Globus pallidus (tissue), 1 donor: ENCODE measurements around the gene CIB4.

Experiments used
- DNase-seq: peaks from one replicate; pipeline ENCODE4 v3.0.0-alpha.2; 2015; ENCODE audit warnings: low spot score

The CIB4 gene

DNA sequence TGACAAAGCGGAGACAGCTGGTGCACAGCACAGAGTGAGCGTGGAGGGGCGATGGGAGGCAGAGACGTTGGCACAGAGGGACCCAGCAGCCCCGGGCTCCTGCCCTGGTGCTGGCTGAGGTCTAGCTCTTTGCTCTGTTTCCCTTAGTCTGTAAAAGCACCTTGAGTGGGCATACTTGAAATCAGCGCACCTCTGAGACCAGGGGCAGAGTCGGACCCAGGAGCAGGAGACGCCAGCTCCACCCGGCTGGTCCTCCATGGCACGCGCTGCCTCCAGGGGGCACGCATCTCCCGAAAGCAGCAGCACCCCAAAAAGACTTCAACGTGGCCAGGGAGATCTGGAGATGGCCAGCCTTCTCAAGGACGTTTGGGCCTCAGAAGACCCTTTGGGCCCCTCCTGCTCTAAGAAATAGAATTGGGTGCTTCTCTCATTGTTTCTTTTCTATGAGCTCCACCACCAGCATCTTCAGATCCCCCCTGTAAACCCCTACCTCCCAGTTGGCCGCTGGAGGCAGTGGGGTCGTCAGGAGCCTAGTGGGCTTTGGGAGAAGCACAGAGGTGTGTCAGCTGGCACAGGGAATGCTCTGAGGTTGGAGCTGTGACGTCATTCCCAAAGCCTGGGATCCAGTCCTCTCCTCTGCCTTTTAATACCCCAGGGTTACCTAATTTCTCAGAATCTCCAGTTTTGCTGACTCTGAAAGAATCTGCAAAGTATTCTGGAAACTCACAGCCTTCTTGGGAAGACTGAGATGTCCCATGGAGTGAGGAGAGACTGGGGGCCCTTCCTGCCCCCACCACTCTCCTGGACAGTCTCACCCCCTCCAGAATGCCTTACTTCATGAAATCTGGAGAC lies 58.9 kb downstream of the CIB4 start:
- no peak for DNase-seq

- DNase-seq, result no peak
These were observed 59.7 kb downstream of the CIB4 start for GRCh38 chr2:26581266-26581990.

- DNase-seq, result no peak
These were observed 60.4 kb downstream of the CIB4 start for GRCh38 chr2:26580751-26581150.

GRCh38 chr2:26580151-26580550 lies 61.0 kb downstream of the CIB4 start:
- no peak for DNase-seq

- no peak for DNase-seq
These were observed 61.5 kb downstream of the CIB4 start for GRCh38 chr2:26579723-26580040.

DNA sequence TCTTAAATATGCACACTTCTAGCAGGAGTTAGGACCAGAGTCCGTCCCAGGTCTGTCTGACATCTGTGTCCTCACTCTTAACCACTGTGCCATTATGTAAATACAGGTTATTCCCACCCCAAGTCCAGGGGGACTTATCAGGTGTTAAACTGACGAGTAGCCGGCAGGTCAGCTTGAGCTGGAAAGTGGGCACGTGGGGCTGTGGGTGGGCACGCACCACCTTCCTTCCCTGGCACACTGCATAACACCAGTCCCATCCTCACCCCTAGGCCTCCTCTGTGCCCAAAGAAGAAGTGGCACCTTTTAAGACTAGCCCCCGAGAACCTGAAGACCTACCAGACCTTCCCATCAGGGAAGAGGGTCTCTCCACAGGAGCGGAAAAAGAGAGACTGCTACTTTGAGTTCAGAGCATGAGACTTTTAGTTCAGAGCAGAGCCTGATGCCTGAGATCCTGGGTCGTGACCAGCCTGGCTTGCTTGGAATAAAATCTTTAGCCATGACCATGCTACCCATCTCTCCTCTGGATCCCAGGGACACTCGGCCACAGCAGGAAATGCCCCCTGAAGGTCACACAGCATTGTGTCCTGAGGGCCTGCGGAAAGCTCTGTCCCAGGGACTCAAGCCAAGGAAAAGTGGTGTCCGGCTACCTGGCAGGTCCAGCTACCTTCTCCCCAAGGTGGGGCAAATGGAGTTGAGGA lies 62.0 kb downstream of the CIB4 start:
- no peak for DNase-seq

DNA sequence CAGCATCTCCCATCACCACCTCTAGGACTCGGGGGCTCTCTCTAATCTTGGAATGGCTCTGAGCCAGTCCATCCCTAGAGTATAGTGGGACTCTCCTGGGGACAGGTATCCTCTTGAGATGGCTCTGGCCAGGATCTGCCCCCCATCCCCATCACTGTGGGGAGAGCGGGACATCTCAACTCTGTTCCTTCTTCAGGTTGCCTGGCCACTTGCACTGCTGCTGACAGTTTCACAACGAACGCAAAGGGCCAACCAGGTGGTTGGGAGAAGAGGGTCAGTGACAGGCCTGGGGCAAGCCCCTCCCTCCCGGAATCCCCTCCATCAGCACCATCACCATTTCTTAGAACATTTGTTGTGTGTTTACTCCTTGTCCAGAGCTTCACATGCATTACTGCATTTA lies 62.6 kb downstream of the CIB4 start:
- no peak for DNase-seq

DNA sequence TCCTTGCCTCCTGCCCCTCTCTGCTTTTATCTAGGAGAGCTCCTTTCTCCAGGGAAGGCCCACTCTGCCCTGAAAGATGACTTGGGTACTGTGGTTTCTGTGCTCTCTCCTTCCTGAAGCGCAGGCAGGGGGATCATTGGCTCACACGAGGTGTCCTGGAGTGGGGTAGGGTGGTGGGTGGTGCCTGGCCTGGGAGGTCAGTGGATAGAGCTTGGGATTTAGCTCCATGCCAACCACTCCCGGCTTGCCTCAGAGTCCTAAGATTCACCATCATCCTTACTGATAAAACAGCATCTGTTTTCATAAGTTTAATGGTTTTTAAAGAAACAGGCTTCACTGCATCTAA lies 63.1 kb downstream of the CIB4 start:
- DNase-seq, result no peak

- DNase-seq, result no peak
These were observed 63.6 kb downstream of the CIB4 start for GRCh38 chr2:26577442-26578112.

GRCh38 chr2:26576565-26577441 lies 64.4 kb downstream of the CIB4 start:
- no peak for DNase-seq

DNA sequence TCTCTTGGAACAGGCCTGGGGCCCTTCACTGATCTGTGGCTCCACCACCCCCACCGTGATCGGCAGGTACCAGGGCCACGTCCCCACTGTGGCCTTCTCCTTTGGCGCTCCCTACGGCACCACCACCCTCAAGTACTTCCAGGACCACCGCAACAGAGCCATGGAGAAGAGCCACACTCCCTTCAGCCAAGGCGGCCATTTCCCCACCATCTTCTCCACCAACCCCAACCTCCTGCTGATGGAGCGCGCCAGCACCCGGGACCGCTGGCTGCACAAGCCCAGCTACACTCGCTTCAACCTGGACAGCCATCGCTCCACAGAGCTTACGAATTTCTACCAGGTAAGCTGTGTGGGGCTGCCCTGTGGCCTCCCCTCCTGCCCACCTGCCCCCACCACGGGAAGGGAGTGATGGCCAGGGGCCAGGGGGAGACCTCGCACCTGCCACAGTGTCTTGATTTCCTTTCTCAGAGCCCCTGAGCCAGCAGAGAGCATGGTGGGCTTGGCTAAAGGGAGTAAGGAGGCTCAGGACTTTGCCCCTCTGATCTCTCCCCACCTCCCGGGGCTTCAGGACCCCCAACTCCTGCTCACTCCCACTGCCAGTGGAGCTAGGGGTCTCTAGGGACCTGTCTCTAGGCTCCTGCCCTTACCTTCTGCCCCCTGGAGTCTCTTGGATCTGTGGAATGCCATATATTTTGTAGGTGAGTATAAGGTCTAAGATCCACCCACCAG lies 65.2 kb downstream of the CIB4 start:
- DNase-seq, result no peak

DNA sequence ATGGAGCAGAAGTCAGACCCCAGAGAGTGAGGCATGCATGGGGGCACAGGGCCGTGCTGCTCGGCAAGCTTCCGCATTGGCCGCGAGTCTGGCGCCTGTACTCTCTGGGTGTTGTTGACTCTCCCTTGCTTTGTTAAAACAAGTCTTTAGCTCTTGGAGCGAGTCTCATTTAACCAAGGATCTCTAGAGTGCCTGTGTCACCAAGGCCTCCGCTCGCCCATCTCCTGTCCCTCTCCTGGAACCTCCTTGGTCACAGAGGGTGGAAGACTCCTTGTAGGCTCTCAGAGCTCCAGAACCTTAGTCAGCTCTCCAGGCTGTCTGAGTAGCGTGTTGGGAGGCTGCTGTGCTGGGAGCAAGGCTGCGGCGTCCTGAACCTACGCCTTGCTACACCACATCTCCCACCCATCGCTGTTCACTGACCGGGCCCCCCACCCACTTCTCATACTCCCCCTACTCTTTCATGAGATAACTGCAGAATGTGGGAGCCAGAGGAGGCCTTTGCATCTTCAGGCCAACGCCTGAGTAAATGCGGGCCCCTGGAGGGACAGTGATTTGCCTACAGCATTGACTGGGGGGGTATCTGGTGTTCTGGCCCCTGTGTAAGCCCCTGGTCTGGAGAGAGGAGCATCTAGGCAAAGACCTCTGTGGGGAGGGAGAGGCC lies 66.1 kb downstream of the CIB4 start:
- no peak for DNase-seq

DNA sequence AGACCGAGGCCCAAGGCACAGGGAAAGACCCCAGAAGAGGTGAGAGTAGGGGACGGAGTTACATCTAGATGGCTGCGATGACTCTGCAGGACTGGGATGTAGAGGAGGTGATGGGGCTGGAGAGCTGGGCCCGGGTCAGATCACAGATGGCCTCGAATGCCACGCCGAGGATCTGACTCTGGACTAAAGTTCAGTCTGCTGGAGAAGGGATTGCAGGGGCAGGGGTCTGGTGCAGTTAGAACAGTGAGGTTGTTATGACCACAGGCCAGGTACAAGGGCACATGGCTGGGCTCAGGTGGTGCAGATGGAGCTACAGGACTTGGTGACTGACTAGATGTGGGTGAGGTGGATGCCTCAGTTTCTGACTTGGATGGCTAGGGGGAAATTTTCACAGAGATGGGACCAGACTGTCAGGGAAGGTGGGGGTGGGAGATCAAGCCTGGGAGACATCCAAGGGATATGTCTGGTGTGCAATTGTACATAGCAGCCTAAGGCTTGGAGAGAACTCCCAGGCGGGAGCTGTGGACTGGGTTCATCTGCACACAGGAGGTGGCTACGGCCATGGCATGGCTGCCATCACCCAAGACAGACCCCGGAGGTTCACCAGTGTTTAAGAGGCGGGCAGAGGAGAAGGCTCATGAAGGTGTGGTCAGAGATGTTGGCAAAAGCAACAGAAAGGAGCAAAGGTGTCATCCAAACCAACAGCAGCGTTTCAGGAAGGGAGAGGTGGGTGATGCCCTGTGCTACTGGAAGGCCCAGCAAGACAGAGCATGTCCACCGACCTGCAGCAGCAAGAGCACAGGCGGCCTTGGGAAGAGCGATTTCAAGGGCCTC lies 66.9 kb downstream of the CIB4 start:
- no peak for DNase-seq

DNA sequence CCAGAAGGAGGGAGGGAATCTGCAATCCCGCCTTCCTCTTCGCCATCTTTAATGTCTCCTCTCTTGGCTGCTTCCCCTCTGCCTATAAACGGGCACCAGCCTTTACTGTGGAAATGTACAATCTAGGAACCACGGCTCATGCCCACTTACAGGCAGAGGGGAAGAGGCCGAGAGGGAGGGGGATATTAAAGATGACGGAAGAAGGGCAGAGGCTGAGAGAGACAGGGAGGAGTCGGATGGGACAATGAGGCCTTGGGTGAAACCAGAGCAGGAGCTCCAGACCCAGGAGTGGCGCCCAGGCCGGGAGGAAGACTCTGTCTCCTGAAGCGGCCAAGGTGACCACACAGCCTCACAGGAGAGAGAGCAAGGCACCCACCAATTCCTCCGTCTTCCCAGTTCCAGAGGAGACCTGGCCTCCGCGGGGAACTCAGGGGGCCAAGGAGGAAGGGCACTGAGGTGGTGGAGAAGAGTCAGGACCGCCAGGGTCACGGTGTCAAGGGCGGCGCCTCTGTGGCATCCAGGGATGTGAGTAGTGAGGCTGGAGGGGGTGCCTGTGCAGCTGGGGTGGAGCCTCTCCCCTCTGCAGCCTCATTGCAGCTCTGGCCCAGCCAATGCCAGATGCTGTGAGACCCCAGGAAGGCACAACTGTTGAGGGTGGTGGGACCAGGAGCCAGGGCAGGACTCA lies 67.8 kb downstream of the CIB4 start:
- no peak for DNase-seq

DNA sequence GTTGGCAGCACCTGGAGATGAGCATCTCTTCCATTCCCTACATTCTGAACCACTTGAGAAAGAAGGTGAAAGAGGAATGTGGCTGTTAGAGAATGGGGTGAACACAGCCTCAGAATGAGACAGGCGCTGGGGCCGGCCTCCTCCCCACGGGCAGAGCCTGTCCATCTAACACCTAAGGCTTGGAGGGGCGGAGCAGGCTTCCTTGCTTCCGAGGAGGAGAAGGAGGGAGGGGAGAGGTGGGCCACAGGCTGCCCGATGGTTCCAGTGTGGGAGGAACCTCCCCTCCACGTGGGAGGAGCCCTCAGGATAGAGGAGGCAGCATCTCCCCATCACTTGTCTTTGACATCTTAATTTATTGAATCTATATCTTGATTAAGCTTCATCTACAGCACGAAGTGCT lies 68.6 kb downstream of the CIB4 start:
- DNase-seq, result no peak

DNA sequence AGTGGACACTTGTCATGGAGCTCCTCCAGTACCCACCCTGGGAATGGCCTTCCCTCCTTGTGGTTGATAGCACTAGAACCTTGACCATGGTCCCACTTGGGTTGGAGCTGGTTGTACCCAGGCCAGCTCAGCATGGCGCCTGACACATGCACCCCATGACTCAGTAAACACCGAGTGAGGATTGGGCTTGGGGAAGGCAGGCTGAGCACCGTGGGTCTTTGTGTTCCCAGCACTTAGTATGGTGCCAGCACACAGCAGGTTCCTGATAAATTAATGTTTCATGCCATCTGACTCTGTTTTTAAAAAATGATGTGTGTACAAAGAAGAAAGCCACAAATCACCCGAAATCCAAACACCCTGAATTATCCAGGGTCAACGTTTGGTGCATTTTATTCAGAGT lies 69.8 kb downstream of the CIB4 start:
- DNase-seq, result no peak

DNA sequence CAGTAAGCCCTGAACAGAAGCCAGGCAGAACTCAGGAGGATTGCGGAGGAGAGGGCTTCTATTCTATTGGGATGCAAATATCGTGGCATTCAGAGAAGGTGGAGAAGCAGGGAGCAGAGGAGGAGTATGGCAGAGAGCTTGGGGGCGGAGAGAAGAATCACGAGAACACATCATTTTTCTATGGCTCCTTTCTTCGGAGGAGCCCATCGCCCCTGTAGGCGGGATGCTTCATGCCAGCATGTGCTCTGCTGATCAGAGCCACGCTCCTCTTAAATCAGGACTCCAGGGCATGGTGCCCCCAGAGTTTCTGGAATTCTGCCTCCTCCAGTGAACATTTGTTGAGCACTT lies 71.1 kb downstream of the CIB4 start:
- DNase-seq, result no peak

DNA sequence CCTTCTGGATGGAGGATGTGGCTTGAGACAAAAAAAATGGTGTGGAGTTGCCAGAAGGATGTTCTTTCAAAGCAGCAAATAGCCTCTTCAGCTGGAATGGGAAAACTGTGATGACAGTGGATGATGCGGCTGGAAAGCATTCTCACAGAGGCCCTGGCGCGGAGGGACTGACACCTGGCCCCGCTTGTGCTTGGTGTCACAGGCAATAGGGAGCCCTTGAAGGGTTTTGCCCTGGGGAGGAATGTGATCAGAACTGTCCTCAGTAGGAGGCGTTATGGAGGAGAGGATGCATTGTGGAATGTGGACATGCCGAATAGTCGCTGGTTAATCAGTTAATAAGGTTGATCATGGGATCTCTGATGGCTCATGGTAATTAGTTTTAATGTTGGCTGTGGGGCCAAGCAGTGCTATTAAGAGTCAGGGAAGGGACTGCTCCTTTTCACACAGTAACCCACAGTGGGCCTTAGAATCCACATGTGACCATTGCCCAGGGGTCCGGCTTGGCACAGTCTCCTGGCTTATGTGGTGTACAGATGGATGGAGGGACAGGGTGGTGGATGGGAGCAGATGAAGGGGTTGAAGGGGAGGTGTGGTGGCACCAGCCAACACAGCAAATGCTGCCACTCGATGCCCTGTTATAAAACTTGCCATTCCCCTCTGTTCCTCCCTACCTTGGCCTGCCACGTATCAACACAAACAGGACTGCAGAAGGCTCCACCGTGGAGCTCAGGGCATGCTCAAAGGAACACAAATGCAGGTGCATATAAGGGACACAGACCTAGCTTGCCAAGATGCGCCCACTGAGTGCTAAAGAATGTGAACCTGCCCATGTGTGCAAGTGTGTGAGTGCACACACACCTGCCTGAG lies 71.7 kb downstream of the CIB4 start:
- no peak for DNase-seq
